Parathyroid adenoma (tissue), 2 donors: ENCODE measurements around the gene DAGLA.

ENCODE experiments used
- H2AFZ ChIP-seq: fragments of 300-600 bp; sonication (generic); one replicate; pipeline ENCODE4 v1.7.0; 2017; ENCODE audit warnings: antibody characterized with exemption, mild to moderate bottlenecking
- H3K27ac ChIP-seq: fragments of 300-600 bp; sonication (generic); one replicate; pipeline ENCODE4 v1.7.0; 2017
- H3K27me3 ChIP-seq: fragments of 300-600 bp; sonication (generic); one replicate; pipeline ENCODE4 v1.7.0; 2017; ENCODE audit warnings: low read length; ENCODE audit not compliant: control insufficient read depth, insufficient read depth
- H3K36me3 ChIP-seq: fragments of 300-600 bp; sonication (generic); one replicate; pipeline ENCODE4 v1.7.0; 2017; ENCODE audit warnings: low read length; ENCODE audit not compliant: control insufficient read depth, insufficient read depth
- H3K4me1 ChIP-seq: fragments of 300-600 bp; sonication (generic); one replicate; pipeline ENCODE4 v1.7.0; 2017; ENCODE audit warnings: control low read depth
- H3K4me2 ChIP-seq: fragments of 300-600 bp; sonication (generic); one replicate; pipeline ENCODE4 v1.7.0; 2017; ENCODE audit warnings: low read length
- H3K4me3 ChIP-seq: fragments of 300-600 bp; sonication (generic); one replicate; pipeline ENCODE4 v1.7.0; 2017; ENCODE audit warnings: low read depth, low read length
- H3K79me2 ChIP-seq: fragments of 300-600 bp; sonication (generic); one replicate; pipeline ENCODE4 v1.7.0; 2017; ENCODE audit warnings: control low read depth
- H3K9ac ChIP-seq: fragments of 300-600 bp; sonication (generic); one replicate; pipeline ENCODE4 v1.7.0; 2017; ENCODE audit warnings: mild to moderate bottlenecking
- H3K9me3 ChIP-seq: fragments of 300-600 bp; sonication (generic); one replicate; pipeline ENCODE4 v1.7.0; 2017; ENCODE audit warnings: low read length; ENCODE audit not compliant: control insufficient read depth
- TF ChIP-seq, protein P1 (sequence below): fragments of 300-600 bp; sonication (generic); IDR thresholded peaks from one replicate; pipeline ENCODE4 v1.7.0; 2017; ENCODE audit warnings: antibody characterized with exemption, mild to moderate bottlenecking
- donor health status: primary hyperparathyroidism.

DAGLA gene

GRCh38 chr11:61690706-61691379 is 10.7 kb downstream of the DAGLA start:
- no peaks in the 10 kb centered on the region for H3K9me3 ChIP-seq
- no peak overlapping the region for H2AFZ ChIP-seq
- no peak overlapping the region for H3K9ac ChIP-seq
- H3K27ac ChIP-seq, result no peak overlapping the region
- TF ChIP-seq, protein P1, sequence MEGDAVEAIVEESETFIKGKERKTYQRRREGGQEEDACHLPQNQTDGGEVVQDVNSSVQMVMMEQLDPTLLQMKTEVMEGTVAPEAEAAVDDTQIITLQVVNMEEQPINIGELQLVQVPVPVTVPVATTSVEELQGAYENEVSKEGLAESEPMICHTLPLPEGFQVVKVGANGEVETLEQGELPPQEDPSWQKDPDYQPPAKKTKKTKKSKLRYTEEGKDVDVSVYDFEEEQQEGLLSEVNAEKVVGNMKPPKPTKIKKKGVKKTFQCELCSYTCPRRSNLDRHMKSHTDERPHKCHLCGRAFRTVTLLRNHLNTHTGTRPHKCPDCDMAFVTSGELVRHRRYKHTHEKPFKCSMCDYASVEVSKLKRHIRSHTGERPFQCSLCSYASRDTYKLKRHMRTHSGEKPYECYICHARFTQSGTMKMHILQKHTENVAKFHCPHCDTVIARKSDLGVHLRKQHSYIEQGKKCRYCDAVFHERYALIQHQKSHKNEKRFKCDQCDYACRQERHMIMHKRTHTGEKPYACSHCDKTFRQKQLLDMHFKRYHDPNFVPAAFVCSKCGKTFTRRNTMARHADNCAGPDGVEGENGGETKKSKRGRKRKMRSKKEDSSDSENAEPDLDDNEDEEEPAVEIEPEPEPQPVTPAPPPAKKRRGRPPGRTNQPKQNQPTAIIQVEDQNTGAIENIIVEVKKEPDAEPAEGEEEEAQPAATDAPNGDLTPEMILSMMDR, result no peak
- no peak overlapping the region for H3K4me3 ChIP-seq
- H3K79me2 ChIP-seq, result no peaks in the 10 kb centered on the region
- no peaks in the 10 kb centered on the region for H3K4me1 ChIP-seq
- no peaks in the 10 kb centered on the region for H3K27me3 ChIP-seq
- H3K36me3 ChIP-seq, result no peaks in the 10 kb centered on the region
- no peak overlapping the region for H3K4me2 ChIP-seq

GRCh38 chr11:61691380-61692156 is 11.4 kb downstream of the DAGLA start:
- Histone ChIP-seq H3K9me3 (no peaks in the 10 kb centered on the region), H3K4me1 (no peaks in the 10 kb centered on the region), H3K79me2 (no peaks in the 10 kb centered on the region), H2AFZ (no peak overlapping the region), H3K9ac (no peak overlapping the region), H3K4me3 (no peak overlapping the region), H3K27me3 (no peaks in the 10 kb centered on the region), H3K36me3 (no peaks in the 10 kb centered on the region), H3K27ac (no peak overlapping the region), H3K4me2 (no peak overlapping the region)
- TF ChIP-seq, protein P1, result no peak

DNA sequence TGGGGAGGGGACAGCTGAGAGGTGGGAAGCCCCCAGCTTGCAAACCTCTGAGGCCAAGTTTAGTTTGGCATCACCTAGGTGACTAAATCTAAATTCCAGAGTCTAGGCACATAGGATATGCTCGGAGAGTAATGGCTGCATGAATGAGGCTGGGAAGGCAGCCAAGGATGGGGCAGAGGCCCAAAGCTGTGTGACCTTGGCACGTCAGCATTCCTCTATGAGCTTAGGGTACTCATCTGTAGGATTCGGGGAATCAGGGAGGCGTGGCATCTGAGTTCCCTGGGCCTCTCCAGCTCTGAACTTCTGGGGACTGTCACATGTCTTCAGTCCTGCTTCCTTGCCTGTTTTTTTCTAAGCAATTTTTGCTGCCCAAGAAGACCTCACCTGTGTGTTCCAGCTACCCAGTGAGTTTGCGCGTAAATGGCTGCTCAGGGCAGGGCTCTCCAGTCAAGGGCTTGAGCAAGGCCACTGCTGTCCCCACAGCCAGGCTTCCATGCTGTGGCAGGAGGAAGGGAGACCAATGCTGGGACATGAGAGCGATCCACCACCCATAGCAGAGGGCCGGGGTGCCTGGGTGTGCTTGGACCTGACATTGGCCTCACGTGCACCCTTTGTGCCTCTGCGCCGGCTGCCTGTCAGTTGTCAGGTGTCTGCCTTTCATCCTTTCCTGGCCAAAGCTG is 13.9 kb downstream of the DAGLA start:
- H2AFZ ChIP-seq, result no peak overlapping the region
- no peaks in the 10 kb centered on the region for H3K9me3 ChIP-seq
- TF ChIP-seq, protein P1, result no peak
- H3K79me2 ChIP-seq, result no peaks in the 10 kb centered on the region
- H3K36me3 ChIP-seq, result no peaks in the 10 kb centered on the region
- H3K27me3 ChIP-seq, result no peaks in the 10 kb centered on the region
- H3K27ac ChIP-seq, result no peak overlapping the region
- no peaks in the 10 kb centered on the region for H3K4me1 ChIP-seq
- no peak overlapping the region for H3K4me3 ChIP-seq
- H3K9ac ChIP-seq, result no peak overlapping the region
- no peak overlapping the region for H3K4me2 ChIP-seq

DNA sequence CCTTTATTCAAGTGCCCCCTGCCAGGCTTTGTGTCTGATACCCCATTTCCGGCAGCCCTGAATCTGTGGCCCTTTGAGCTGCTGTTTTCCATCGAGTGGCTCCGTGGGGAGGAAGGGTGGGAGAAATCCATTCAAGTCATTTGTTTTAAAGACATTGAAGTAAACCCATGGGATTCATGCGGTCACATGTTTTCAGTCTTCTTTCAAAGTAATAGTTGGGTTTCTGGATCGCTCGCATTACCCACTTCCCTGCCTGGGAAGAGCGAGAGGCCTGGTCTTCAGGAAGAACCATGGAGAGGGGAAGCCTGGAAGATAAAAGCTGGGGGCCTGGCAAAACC is 14.4 kb downstream of the DAGLA start:
- Histone ChIP-seq H2AFZ (no peak overlapping the region), H3K4me2 (no peak overlapping the region), H3K9me3 (no peaks in the 10 kb centered on the region), H3K9ac (no peak overlapping the region), H3K27me3 (no peaks in the 10 kb centered on the region), H3K79me2 (no peaks in the 10 kb centered on the region), H3K4me1 (no peaks in the 10 kb centered on the region), H3K4me3 (no peak overlapping the region), H3K36me3 (no peaks in the 10 kb centered on the region), H3K27ac (no peak overlapping the region)
- TF ChIP-seq, protein P1, result no peak
